Measurements from ENCODE around the gene SOCS2.

GRCh38 chr12:93541578-93542225 is 30.8 kb upstream of the SOCS2 start:
- no peak for TF ChIP-seq CTCF (IDR thresholded peaks at IDR 0.05)
- no peak for TF ChIP-seq POLR2A (IDR thresholded peaks at IDR 0.05)
